Stimulated activated CD4-positive, alpha-beta T cell treated with anti-CD3 and anti-CD28 coated beads, Interleukin-12 subunit alpha, Interleukin-12 subunit beta, amount 100 ng/mL, for 24 hours (primary cell): Measurements from ENCODE around the gene DNAJB11.

ENCODE experiments used
- DNase-seq, 2 experiments: peaks; one replicate each; pipeline ENCODE4 v3.0.0-alpha.2; 2020; ENCODE audit warnings: low read depth in 2 of 2

The DNAJB11 gene

GRCh38 chr3:186596568-186597287 is 26.2 kb downstream of the DNAJB11 start:
- no peak for DNase-seq

GRCh38 chr3:186598108-186598784 is 27.7 kb downstream of the DNAJB11 start:
- DNase-seq, result no peak

- no peak for DNase-seq
Measured at GRCh38 chr3:186598794-186599141, 28.2 kb downstream of the DNAJB11 start.

- DNase-seq, result no peak
Measured at GRCh38 chr3:186599142-186599784, 28.7 kb downstream of the DNAJB11 start.

- no peak for DNase-seq
Measured at GRCh38 chr3:186599785-186600166, 29.3 kb downstream of the DNAJB11 start.

GRCh38 chr3:186600896-186601295 is 30.4 kb downstream of the DNAJB11 start:
- DNase-seq, result no peak

GRCh38 chr3:186603159-186603558 is 32.6 kb downstream of the DNAJB11 start:
- no peak for DNase-seq

GRCh38 chr3:186605078-186605477 is 34.6 kb downstream of the DNAJB11 start:
- DNase-seq, result no peak

- no peak for DNase-seq
Measured at GRCh38 chr3:186605561-186606545, 35.3 kb downstream of the DNAJB11 start.

- no peak for DNase-seq
Measured at GRCh38 chr3:186608624-186609215, 38.2 kb downstream of the DNAJB11 start.

GRCh38 chr3:186609247-186609868 is 38.8 kb downstream of the DNAJB11 start:
- no peak for DNase-seq

- no peak for DNase-seq
Measured at GRCh38 chr3:186612065-186612464, 41.5 kb downstream of the DNAJB11 start.

- DNase-seq, result no peak
Measured at GRCh38 chr3:186612721-186613636, 42.5 kb downstream of the DNAJB11 start, which contains the start of gene AHSG. Gene AHSG, plus strand, starts transcription at chr3:186613060. Its CDS starts 82 bp downstream, at chr3:186613142.

GRCh38 chr3:186613637-186614265 is 43.2 kb downstream of the DNAJB11 start:
- no peak for DNase-seq

GRCh38 chr3:186614266-186614596 is 43.7 kb downstream of the DNAJB11 start:
- no peak for DNase-seq

GRCh38 chr3:186614597-186615483 is 44.3 kb downstream of the DNAJB11 start:
- DNase-seq, result peak; percentile 53 to 76

- no peak for DNase-seq
Measured at GRCh38 chr3:186616299-186616617, 45.7 kb downstream of the DNAJB11 start.
